Activated T-helper 9 cell treated with anti-CD3 and anti-CD28 coated beads, Interleukin-2, amount 50 U/mL, for 16 hours (primary cell): ENCODE results near the gene TROAP.
"Not testable (repeated sequence)": the region's sequence is repeated elsewhere in the genome, so short reads cannot be mapped to it uniquely, and the experiment has no call there.

ENCODE experiments used
- DNase-seq: peaks from one replicate; pipeline ENCODE4 v3.0.0-alpha.2; 2020; ENCODE audit warnings: low read depth

TROAP gene

DNA sequence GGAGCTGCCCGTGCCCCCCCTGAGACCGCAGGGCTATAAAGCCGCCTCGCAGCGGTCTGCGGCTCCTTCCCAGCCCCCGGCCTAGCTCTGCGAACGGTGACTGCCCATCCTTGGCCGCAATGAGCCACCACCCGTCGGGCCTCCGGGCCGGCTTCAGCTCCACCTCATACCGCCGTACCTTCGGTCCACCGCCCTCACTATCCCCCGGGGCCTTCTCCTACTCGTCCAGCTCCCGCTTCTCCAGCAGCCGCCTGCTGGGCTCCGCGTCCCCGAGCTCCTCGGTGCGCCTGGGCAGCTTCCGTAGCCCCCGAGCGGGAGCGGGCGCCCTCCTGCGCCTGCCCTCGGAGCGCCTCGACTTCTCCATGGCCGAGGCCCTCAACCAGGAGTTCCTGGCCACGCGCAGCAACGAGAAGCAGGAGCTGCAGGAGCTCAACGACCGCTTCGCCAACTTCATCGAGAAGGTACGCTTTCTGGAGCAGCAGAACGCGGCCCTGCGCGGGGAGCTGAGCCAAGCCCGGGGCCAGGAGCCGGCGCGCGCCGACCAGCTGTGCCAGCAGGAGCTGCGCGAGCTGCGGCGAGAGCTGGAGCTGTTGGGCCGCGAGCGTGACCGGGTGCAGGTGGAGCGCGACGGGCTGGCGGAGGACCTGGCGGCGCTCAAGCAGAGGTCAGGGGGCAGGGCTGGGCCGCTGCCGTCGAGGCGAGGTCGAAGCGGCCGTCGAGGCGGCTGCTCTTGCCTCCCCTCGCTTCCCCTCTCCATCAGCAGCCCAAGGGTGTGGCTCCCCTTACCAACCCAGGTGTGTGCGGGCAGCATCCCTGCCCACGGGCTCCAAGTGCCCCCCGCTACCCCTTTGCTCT lies 27.7 kb upstream of the TROAP start, which contains the start of gene PRPH:
PRPH (plus strand) TSS at position 66 of the 855 bp plus-strand sequence; CDS start at position 120, 54 bp downstream.
- DNase-seq = no peak

DNA sequence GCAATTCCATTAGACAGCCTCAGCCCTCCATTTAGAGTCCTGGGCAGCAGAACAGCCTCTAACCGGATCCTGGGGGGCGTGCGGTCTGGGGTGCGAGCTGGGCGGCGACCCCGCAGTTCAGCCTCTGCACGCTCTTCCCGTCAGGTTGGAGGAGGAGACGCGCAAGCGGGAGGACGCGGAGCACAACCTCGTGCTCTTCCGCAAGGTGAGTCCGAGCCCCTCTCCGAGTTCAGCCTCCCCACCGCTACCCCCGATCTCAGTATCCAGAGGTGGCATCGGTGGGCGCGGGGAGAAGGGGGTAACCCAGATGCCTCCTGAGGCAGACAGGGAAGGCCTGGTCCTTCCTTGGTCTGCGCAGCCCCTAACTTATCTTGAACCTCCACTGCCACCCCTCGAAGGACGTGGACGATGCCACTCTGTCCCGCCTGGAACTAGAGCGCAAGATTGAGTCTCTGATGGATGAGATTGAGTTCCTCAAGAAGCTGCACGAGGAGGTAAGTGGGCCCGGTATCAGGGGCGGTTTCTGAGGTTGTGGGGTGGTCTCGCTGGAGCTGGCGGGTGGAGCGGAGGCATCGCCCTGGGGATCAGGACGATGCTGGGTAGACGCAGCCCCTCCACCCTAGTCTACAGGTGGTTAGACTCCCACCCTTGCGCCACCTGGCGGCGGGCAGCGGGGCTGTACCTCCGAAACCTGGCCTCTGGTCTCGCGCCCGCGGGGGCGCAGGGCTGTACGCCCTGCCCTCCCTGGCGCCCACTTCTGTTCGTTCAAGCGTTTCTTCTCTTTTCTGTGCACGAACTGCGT lies 26.8 kb upstream of the TROAP start:
- peak; percentile 39 for DNase-seq

DNA sequence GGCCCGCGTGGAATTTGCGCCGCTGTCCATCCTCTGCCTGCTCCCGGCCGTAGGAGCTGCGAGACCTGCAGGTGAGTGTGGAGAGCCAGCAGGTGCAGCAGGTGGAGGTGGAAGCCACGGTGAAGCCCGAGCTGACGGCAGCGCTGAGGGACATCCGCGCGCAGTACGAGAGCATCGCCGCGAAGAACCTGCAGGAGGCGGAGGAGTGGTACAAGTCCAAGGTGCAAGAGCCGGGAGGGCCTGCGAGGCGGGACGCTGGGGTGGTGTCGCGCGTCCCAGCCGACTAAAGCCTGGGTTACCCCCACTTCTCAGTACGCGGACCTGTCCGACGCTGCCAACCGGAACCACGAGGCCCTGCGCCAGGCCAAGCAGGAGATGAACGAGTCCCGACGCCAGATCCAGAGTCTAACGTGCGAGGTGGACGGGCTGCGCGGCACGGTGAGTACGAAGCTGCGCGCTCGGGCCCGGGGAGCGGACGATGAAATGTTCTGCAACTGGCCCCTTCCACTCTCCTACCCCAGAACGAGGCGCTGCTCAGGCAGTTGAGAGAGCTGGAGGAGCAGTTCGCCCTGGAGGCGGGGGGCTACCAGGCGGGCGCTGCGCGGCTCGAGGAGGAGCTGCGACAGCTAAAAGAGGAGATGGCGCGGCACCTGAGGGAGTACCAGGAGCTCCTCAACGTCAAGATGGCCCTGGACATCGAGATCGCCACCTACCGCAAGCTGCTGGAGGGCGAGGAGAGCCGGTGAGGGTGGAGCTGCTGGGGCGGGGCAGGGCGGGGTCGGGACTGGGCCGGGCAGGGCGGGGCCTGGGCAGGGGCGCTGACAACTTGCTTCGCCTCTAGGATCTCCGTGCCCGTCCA lies 26.0 kb upstream of the TROAP start:
- DNase-seq = no peak

DNA sequence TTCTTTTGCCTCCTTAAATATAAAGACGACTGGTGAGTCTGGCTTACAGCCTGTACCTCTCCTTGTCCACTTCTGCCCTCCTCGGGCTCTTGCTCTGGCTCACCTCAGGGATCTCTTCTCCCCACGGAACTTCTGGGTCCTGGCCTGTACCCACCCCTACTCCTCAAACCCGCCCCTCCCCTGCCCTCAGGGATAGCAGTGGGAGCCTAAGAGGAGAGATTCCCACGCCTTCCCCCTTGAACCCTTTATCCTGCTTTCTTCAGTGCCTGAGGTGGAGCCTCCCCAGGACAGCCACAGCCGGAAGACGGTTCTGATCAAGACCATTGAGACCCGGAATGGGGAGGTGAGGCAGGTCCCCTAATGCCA lies 25.4 kb upstream of the TROAP start:
- no peak for DNase-seq

DNA sequence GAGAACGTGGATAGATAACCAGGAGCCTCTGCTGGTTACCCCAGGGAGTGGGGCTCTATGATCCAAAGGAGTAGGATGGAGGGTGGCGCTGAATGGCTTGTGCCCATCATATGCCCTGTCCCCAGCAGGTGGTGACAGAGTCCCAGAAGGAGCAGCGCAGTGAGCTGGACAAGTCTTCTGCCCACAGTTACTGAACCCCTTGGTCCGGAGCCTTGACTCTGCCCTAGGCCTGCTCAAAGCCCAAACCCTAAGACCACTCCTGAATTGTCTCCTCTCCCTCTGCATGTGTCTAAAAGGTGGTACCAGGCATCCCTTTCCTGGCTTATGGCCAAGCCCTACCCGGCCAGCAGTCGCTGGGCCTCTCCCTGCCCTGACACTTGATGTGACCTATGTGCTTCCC lies 24.9 kb upstream of the TROAP start:
- no peak for DNase-seq

DNA sequence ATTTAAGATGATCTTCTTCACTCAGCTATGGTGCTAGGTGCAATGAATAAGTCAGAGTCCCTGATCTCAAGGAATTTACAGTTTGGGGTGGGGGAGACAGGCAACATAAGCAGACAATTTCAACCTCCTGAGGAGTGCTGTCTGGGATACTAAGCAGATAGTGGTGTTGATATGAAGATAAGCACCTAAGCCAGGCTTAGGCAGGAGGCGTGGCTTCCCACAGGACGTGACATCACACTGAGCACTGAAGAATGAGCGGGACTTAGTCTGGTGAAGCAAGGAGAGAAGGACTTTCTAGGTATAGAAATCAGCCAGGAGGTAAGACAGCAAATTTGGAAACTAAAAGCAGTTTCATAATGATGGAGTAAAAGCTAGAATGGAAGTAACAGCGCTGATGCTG lies 21.3 kb upstream of the TROAP start:
- DNase-seq = no peak

DNA sequence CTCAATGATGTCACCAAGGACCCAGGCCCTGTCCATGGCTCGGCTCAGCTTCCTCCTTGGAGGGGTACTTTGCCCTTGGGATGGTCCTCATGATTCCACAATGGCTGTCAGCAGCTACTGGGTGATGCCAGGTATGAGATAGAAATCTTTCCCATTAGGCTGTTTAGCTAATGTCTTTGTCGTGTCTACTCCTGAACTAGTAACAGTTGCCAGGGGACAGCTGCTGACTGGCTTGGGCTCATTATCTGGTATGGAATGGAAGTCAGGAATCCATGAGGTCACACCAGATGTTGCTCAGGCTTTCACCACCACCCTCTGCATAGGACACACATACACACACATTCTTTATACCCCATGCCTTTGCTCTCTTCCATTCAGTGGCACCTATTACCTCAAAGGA lies 18.9 kb upstream of the TROAP start:
- no peak for DNase-seq

DNA sequence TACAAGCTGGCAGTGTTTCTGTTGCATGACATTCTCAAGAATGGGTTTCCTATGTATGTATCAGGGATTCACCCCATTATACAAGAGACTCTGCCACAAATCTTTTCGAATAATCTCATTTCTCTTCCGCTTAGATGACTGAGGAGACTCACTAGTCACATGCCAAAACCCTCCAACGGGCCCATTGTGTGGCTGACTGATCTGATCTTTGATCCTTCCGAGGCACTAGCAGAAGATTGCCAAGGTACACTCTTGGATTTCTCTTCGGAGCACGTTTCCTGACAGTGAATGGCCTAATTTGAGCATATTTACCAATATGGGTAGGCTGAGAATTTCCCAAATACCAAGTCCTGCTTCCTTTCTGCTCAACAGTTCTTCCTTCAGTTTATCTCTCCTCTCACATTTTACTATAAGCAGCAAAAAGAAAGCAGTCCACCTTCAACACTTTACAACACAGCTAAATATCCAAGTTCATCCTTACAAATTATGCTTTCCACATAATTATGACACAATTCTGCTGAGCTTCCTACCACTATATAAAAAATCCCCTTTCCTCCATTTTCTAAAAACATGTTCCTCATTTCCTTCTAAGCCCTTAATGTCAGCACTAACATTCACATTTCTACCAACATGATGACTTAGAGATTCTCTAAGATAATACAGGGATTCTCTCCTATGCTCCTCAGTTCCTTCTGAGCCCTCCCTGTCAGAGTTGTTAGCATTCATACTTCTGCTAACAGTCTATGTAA lies 17.1 kb upstream of the TROAP start:
- DNase-seq = no peak

DNA sequence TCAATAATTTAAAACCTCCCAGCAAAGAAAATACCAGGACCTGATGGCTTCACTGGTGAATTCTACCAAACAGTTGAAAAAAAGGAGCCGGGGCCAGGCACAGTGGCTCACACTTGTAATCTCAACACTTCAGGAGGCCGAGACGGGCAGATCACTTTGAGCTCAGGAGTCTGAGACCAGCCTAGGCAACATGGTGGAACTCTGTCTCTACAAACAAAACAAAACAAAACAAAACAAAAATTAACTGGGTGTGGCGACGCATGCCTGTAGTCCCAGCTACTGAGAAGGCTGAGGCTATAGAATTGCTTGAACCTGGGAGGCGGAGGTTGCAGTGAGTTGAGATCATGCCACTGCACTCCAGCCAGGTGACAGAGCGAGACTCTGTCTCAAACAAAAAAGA lies 13.7 kb upstream of the TROAP start:
- no peak for DNase-seq

DNA sequence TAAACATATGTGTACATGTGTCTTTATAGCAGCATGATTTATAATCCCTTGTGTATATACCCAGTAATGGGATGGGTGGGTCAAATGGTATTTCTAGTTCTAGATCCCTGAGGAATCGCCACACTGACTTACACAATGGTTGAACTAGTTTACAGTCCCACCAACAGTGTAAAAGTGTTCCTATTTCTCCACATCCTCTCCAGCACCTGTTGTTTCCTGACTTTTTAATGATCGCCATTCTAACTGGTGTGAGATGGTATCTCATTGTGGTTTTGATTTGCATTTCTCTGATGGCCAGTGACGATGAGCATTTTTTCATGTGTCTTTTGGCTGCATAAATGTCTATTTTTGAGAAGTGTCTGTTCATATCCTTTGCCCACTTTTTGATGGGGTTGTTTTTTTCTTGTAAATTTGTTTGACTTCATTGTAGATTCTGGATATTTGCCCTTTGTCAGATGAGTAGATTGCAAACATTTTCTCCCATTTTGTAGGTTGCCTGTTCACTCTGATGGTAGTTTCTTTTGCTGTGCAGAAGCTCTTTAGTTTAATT lies 12.5 kb upstream of the TROAP start:
- not testable (repeated sequence) for DNase-seq

DNA sequence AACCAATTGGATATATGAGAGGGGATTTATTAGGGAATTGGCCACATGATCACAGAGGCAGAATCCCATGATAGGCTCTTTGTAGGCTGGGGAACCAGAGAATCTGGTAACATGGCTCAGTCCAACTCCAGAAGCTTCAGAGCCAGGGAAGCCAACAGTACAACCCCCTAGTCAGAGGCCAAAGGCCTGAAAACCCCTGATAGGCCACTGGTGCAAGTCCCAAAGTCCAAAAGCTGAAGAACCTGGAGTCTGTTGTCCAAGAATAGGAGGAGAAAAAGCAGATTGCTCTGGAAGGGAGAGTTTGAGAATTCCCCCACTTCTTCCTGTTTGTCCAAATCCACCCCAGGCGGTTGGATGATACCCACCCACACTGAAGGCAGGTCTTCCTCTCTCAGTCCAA lies 8.2 kb upstream of the TROAP start:
- no peak for DNase-seq

DNA sequence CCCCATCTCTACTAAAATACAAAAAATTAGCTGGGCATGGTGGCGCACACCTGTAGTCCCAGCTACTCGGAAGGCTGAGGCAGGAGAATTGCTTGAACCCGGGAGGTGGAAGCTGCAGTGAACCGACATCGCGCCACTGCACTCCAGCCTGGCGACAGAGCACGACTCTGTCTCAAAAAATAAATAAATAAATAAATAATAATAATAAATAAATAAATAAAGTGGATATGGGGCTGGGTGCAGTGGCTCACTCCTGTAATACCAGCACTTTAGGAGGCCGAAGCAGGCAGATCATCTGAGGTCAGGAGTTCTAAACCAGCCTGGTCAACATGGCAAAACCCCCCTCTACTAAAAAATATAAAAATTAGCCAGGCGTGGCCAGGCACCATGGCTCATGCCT lies 5.9 kb upstream of the TROAP start:
- DNase-seq = not testable (repeated sequence)

DNA sequence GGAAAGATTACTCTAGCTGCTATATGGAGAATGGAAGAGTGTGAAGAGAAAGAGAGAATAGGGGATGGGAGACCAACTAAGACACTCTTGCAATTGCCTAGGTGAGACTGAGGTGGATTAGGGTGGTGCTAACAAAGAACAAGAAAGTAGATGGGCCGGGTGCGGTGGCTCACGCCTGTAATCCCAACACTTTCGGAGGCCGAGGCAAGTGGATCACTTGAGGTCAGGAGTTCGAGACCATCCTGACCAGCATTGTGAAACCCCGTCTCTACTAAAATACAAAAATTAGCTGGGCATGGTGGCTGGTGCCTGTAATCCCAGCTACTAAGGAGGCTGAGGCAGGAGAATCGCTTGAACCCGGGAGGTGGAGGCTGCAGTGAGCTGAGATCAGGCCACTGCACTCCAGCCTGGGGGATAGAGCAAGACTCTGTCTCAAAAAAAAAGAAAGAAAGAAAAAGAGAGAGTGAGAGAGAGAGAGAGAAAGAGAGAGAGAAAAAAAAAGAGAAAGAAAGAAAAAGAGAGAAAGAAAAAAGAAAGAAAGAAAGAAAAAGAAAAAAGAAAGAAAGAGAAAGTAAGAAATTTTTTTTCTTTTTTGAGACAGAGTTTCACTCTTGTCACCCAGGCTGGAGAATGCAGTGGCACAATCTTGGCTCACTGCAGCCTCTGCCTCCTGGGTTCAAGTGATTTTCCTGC lies 2.5 kb upstream of the TROAP start:
- not testable (repeated sequence) for DNase-seq

DNA sequence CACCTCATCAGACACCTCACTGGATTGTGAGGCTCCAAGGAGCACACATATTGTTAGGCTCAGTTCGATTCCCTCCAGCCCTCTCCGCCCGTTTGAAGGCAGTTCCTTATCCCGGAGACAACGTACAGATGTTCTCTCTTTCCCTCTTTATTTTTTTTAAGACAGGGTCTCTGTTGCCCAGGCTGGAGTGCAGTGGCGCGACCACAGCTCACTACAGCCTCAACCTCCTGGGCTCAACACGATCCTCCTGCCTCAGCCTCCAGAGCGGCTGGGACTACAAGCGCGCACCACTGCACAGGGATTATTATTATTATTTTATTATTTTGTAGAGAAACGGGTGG lies 718 bp upstream of the TROAP start:
- DNase-seq = no peak

DNA sequence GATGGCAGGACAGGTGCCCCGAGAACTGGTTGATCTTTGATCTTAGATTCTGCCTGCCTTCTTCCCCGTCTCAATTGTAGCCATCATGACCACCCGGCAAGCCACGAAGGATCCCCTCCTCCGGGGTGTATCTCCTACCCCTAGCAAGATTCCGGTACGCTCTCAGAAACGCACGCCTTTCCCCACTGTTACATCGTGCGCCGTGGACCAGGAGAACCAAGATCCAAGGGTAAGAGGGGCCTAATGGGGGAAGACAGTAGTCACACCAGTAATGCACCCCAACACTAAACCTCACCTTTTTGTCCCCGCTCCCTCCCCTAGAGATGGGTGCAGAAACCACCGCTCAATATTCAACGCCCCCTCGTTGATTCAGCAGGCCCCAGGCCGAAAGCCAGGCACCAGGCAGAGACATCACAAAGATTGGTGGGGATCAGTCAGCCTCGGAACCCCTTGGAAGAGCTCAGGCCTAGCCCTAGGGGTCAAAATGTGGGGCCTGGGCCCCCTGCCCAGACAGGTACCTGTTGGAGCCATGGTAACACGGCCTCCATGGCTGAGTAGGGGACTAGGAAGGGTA lies 556 bp downstream of the TROAP start:
- DNase-seq = no peak

DNA sequence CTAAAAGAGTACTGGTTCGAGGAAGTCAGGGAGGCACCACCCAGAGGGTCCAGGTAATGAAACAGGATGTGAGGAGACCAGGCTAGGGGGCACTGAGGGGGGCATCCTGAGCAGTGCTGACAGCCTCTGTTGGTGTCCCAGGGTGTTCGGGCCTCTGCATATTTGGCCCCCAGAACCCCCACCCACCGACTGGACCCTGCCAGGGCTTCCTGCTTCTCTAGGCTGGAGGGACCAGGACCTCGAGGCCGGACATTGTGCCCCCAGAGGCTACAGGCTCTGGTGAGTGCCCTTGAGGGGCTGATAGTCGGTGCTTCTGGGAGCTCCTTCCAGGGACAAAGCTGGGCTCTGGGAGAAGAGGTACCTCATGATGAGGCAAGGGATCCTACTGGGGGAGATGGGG lies 2.6 kb downstream of the TROAP start:
- DNase-seq = no peak

DNA sequence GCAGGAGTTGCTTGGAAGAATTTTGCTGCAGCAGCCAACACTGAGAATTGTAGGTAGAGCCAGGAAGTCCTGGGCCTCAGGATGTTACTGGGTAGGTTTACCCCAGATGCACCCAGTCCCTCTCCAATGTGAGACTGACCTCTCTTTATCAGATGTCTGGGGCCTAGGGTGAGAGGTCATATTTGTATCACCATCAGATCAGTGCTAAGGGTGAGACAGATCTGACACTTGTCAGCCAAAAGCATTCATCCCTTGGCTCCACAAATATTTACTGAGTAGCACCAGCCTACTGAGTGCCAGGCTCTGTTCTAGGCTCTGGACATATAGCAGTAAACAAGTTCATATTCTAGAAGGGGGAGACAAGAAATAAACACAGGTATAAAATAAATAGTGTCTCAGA lies 4.3 kb downstream of the TROAP start:
- no peak for DNase-seq

DNA sequence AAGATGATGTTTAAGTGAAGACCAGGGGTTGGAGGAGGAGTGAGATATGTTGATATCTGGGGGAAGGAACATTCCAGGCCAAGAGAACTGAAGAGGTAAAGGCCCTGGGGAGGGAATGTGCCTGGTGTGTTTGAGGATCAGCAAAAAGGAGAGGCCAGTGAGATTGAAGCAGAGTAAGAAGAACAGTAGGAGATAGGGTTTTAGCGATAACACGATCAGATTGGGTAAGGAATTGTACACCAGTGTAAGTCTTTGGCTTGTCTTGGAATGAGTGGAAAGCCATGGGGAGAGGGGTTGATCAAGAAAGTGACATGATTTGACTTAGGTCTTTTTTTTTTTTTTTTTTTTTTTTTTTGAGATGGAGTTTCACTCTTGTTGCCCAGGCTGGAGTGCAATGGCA lies 4.8 kb downstream of the TROAP start:
- DNase-seq = no peak

DNA sequence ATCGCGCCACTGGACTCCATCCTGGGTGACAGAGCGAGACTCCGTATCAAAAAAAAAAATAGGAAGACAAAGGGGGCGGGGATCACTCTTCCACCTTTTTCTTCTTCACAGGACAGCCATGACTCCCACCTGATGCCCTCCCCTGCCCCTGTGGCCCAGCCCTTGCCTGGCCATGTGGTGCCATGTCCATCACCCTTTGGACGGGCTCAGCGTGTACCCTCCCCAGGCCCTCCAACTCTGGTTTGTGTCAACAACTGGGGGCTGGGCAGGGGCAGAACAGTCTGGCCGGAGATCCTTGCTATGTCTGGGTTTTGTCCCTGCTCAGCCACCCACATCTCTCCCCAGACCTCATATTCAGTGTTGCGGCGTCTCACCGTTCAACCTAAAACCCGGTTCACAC lies 5.8 kb downstream of the TROAP start:
- no peak for DNase-seq

DNA sequence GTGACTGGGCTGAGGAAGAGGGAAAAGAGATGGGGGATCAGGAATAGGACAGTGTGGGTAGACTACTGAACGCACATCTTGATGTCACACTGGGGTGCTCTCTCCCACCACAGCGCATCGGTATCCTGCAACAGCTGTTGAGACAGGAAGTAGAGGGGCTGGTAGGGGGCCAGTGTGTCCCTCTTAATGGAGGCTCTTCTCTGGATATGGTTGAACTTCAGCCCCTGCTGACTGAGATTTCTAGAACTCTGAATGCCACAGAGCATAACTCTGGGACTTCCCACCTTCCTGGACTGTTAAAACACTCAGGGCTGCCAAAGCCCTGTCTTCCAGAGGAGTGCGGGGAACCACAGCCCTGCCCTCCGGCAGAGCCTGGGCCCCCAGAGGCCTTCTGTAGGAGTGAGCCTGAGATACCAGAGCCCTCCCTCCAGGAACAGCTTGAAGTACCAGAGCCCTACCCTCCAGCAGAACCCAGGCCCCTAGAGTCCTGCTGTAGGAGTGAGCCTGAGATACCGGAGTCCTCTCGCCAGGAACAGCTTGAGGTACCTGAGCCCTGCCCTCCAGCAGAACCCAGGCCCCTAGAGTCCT lies 7.1 kb downstream of the TROAP start:
- no peak for DNase-seq
